GM18505 (cell line): ENCODE measurements around the gene PPIAL4G.
A peak's percentile ranks its signal among the peaks of the same experiment; 100 is the strongest.
"Not testable (repeated sequence)": the region's sequence is repeated elsewhere in the genome, so short reads cannot be mapped to it uniquely, and the experiment has no call there.

ENCODE experiments used
- ATAC-seq: cut with Tn5 transposase; IDR thresholded peaks from one replicate; pipeline ENCODE4 v1.9.1; 2021; ENCODE audit not compliant: unreplicated experiment
- POLR2A ChIP-seq: IDR thresholded peaks from 4 replicates; pipeline ENCODE4 v1.6.1; 2011; ENCODE audit warnings: borderline replicate concordance; ENCODE audit not compliant: insufficient read depth, insufficient read length; ENCODE audit errors: extremely low read depth

PPIAL4G gene

DNA sequence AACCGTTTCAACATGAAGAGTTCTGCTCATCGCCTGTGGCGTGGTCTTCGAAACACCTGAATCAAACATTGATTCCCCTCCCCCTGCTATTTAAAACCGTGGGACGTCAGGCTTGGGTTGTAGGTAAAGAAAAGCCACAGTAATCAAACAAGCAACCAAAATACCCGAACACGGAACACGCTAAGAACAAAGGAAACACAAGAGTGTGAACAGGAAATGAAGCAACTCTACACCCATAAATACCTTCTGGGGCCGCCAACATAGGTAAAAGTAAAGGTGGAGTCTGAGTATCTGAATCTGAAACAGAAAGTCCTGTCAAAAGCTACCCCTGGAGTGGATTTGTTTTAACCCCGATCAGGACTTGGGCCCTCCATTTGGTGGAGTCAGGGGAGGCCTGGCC, 24.7 kb downstream of the PPIAL4G start:
- peak; percentile 18 for TF ChIP-seq POLR2A
- not testable (repeated sequence) for ATAC-seq

DNA sequence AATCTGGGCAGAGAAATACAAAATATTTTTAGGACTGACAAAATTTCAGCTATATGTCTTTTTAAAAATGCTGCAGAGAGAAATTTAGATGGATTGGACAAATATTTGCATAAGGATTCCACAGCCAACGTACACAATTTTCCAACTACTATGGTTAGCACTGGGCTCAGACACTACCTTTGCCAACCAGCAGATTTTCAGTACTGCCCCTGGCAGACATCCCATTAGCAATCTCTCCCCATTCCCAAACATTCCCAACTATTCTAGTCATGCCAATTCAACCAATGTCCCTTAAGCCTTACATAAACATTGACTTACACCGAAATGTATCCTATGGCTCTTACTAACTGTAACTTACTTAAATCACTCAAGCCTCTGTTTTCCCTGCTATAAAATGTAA, 30.3 kb downstream of the PPIAL4G start:
- ATAC-seq = not testable (repeated sequence)

DNA sequence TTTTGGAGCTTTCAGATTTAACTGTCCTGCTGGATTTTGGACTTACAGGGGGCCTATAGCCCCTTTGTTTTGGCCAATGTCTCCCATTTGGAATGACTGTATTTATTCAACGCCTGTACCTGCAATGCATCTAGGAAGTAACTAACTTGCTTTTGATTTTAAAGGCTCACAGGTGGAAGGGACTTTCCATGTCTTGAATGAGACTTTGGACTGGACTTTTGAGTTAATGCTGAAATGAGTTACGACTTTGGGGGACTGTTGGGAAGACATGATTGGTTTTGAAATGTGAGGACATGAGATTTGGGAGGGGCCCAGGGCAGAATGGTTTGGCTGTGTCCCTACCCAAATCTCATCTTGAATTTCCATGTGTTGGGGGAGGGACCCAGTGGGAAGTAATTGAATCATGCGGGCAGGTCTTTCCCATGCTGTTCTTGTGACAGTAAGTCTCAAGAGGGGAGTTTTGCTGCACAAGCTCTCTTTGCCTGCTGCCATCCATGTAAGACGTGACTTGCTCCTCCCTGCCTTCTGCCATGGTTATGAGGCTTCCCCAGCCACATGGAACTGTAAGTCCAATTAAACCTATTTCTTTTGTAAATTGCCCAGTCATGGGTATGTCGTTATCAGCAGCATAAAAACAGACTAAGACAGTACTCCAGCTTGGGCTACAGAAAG, 43.3 kb downstream of the PPIAL4G start:
- not testable (repeated sequence) for ATAC-seq

DNA sequence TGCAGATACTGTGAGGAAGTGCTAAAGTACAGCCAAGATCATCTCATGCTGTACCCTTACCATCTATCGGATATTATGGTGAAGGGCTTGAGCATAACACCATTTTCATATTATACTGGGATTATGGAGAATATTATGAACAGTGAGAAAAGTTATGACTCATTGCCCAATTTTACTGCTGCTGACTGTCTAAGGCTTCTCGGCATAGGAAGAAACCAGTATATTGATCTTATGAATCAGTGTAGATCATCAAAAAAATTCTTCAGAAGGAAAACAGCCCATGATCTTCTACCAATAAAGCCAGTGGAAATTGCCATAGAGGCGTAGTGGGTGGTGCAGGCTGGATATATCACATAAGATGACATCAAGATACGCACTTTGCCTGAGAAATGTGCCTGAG, 47.7 kb downstream of the PPIAL4G start:
- TF ChIP-seq POLR2A = no peak
- ATAC-seq = no peak

GRCh38 chr1:148434832-148435231, 48.3 kb downstream of the PPIAL4G start:
- TF ChIP-seq POLR2A = no peak
- ATAC-seq = no peak

DNA sequence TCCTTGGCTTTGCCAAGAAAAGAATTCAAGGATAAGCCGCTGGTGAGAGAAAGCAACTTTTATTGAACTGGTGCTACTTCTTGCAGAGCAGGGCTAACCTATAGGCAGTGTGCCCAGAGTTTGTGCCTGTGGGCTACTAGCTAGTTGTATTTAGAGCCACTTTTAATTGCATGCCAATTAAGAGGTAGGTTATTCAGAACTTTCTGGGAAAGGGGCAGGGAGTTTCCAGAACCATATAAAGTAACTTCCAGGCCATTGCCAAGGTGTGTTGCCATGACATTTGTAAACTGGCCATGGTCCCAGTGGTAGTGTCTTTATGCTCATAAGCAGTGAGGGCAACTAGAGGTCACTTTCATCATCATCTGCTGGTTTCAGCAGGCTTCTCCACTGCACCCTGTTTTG, 50.2 kb downstream of the PPIAL4G start:
- not testable (repeated sequence) for ATAC-seq
